ENCODE results near the gene CDT1. TPM values are rescaled to one million over a fixed set of nuclear protein-coding genes. Genes with fewer than 3 reads are reported as not detected.

CDT1 gene
- total RNA-seq, 1 experiment from 2014 or later, result 32.2 TPM

GRCh38 chr16:88856122-88856827 lies 52.7 kb downstream of the CDT1 start:
- DNase-seq (ENCODE audit: low read depth), result no peak

GRCh38 chr16:88856828-88857727 lies 53.5 kb downstream of the CDT1 start, which contains the start of the genes GALNS and TRAPPC2L:
Gene GALNS (minus strand): TSS chr16:88856947. CDS start chr16:88856877, 70 bp downstream.
Gene TRAPPC2L (plus strand): TSS chr16:88857127. CDS start chr16:88857151, 24 bp downstream.
- peak; percentile 88 for DNase-seq (ENCODE audit: low read depth)

GRCh38 chr16:88857728-88858339 lies 54.2 kb downstream of the CDT1 start:
- DNase-seq (ENCODE audit: low read depth), result peak; percentile 68

Other genes with a start within 250 kb of the CDT1 start
- gene ZC3H18, start 233.4 kb upstream of the CDT1 start, total RNA-seq (2014; rRNA removed; shearing (Covaris generic)), result 6.4 and 7.9 TPM in 2 replicates
- gene IL17C, start 165.2 kb upstream of the CDT1 start, total RNA-seq (2014; rRNA removed; shearing (Covaris generic)), result not detected in 2 replicates
- 30.9 and 40.5 TPM in 2 replicates for gene CYBA, start 152.7 kb upstream of the CDT1 start, total RNA-seq (2014; rRNA removed; shearing (Covaris generic))
- 27.8 and 31.3 TPM in 2 replicates for gene MVD, start 140.7 kb upstream of the CDT1 start, total RNA-seq (2014; rRNA removed; shearing (Covaris generic))
- gene SNAI3, start 117.3 kb upstream of the CDT1 start, total RNA-seq (2014; rRNA removed; shearing (Covaris generic)), result not detected in 2 replicates
- 10.6 and 16.0 TPM in 2 replicates for gene RNF166, start 97.4 kb upstream of the CDT1 start, total RNA-seq (2014; rRNA removed; shearing (Covaris generic))
- 13.2 and 13.4 TPM in 2 replicates for gene CTU2, start 97.3 kb upstream of the CDT1 start, total RNA-seq (2014; rRNA removed; shearing (Covaris generic))
- gene PIEZO1, start 18.6 kb upstream of the CDT1 start, total RNA-seq (2014; rRNA removed; shearing (Covaris generic)), result 76.4 and 91.5 TPM in 2 replicates
- gene APRT, start 8.1 kb downstream of the CDT1 start, total RNA-seq (2014; rRNA removed; shearing (Covaris generic)), result 122 and 184 TPM in 2 replicates
- gene GALNS, start 53.2 kb downstream of the CDT1 start, total RNA-seq (2014; rRNA removed; shearing (Covaris generic)), result 23.9 and 32.1 TPM in 2 replicates
- gene TRAPPC2L, start 53.3 kb downstream of the CDT1 start, total RNA-seq (2014; rRNA removed; shearing (Covaris generic)), result 48.7 and 55.3 TPM in 2 replicates
- gene PABPN1L, start 62.9 kb downstream of the CDT1 start, total RNA-seq (2014; rRNA removed; shearing (Covaris generic)), result not detected in 2 replicates
- gene CBFA2T3, start 173.4 kb downstream of the CDT1 start, total RNA-seq (2014; rRNA removed; shearing (Covaris generic)), result not detected in 2 replicates

All from RPMI7951 (cell line).